ENCODE measurements around the gene FALEC.

Gene FALEC

GRCh38 chr1:150545486-150546032 is 30.0 kb downstream of the FALEC start:
- no peak for DNase-seq
- Mint-ChIP-seq H3K4me3 (no peak overlapping the region), H3K27me3 (peaks cover 64% of the 10 kb centered on the region), H3K9me3 (no peaks in the 10 kb centered on the region), H3K4me1 (peaks cover 12% of the 10 kb centered on the region), H3K36me3 (no peaks in the 10 kb centered on the region), H3K27ac (no peak overlapping the region)
- CTCF ChIA-PET, result interaction anchor here (1.3 kb wide), 1 partner anchor 13 kb away, joined by 4 read pairs; no protein-coding TSS in a partner anchor

- Mint-ChIP-seq H3K27me3 (peaks cover 69% of the 10 kb centered on the region), H3K4me3 (no peak overlapping the region), H3K36me3 (no peaks in the 10 kb centered on the region), H3K4me1 (peaks cover 21% of the 10 kb centered on the region), H3K9me3 (no peaks in the 10 kb centered on the region), H3K27ac (no peak overlapping the region)
- no peak for DNase-seq
- CTCF ChIA-PET, result interaction anchor here (1.3 kb wide), 1 partner anchor 14 kb away, joined by 4 read pairs; no protein-coding TSS in a partner anchor
Measured at GRCh38 chr1:150546294-150546937, 30.9 kb downstream of the FALEC start.

GRCh38 chr1:150548324-150548631 is 32.7 kb downstream of the FALEC start:
- CTCF ChIA-PET, result interaction anchor here (0.6 to 1.4 kb wide), 5 partner anchors 12 to 432 kb away, joined by 3 to 6 read pairs (median 3); partner anchors contain the start of gene MCL1
- H3K27ac Mint-ChIP-seq, result no peak overlapping the region
- no peaks in the 10 kb centered on the region for H3K9me3 Mint-ChIP-seq
- no peak for DNase-seq
- H3K36me3 Mint-ChIP-seq, result no peaks in the 10 kb centered on the region
- peak overlapping the region; percentile 72 for H3K4me3 Mint-ChIP-seq
- H3K4me1 Mint-ChIP-seq, result peaks cover 35% of the 10 kb centered on the region
- peaks cover 79% of the 10 kb centered on the region for H3K27me3 Mint-ChIP-seq

GRCh38 chr1:150548632-150549495 is 33.3 kb downstream of the FALEC start, which contains the start of gene ADAMTSL4:
Gene ADAMTSL4, plus strand, starts transcription at chr1:150549408. Its CDS starts 2,881 bp downstream, at chr1:150552289.
- CTCF ChIA-PET, result interaction anchor here (0.6 to 1.2 kb wide), 3 partner anchors 12 to 432 kb away, joined by 3 to 6 read pairs (median 3); partner anchors contain the start of gene MCL1
- DNase-seq, result peak; percentile 58
- Mint-ChIP-seq H3K4me3 (peak within 1 kb of the TSS; percentile 74), H3K4me1 (peaks cover 35% of the 10 kb centered on the region), H3K27me3 (peaks cover 78% of the 10 kb centered on the region), H3K36me3 (no peaks in the 10 kb centered on the region), H3K9me3 (no peaks in the 10 kb centered on the region), H3K27ac (no peak within 1 kb of the TSS)

- CTCF ChIA-PET, result no interaction called here
- Mint-ChIP-seq H3K9me3 (no peaks in the 10 kb centered on the region), H3K36me3 (no peaks in the 10 kb centered on the region), H3K27ac (no peak overlapping the region), H3K4me1 (peaks cover 35% of the 10 kb centered on the region), H3K27me3 (peaks cover 74% of the 10 kb centered on the region), H3K4me3 (peak overlapping the region; percentile 74)
- DNase-seq, result no peak
Measured at GRCh38 chr1:150549496-150550221, 34.1 kb downstream of the FALEC start.

GRCh38 chr1:150550222-150551050 is 34.9 kb downstream of the FALEC start:
- CTCF ChIA-PET, result interaction anchor here (1.2 to 1.9 kb wide), 3 partner anchors 10 to 29 kb away, joined by 4 to 12 read pairs (median 4); partner anchors contain the start of gene MCL1
- no peak overlapping the region for H3K27ac Mint-ChIP-seq
- peaks cover 68% of the 10 kb centered on the region for H3K27me3 Mint-ChIP-seq
- peaks cover 35% of the 10 kb centered on the region for H3K4me1 Mint-ChIP-seq
- no peaks in the 10 kb centered on the region for H3K9me3 Mint-ChIP-seq
- no peak for DNase-seq
- H3K36me3 Mint-ChIP-seq, result no peaks in the 10 kb centered on the region
- H3K4me3 Mint-ChIP-seq, result no peak overlapping the region

- no peak overlapping the region for H3K4me3 Mint-ChIP-seq
- peak overlapping the region; percentile 25 for H3K27ac Mint-ChIP-seq
- CTCF ChIA-PET, result interaction anchor here (0.9 to 1.9 kb wide), 4 partner anchors 10 to 28 kb away, joined by 3 to 12 read pairs (median 4); partner anchors contain the start of gene MCL1
- peaks cover 61% of the 10 kb centered on the region for H3K27me3 Mint-ChIP-seq
- no peaks in the 10 kb centered on the region for H3K36me3 Mint-ChIP-seq
- H3K4me1 Mint-ChIP-seq, result peaks cover 35% of the 10 kb centered on the region
- H3K9me3 Mint-ChIP-seq, result no peaks in the 10 kb centered on the region
- DNase-seq, result peak; percentile 39
Measured at GRCh38 chr1:150551051-150551783, 35.7 kb downstream of the FALEC start.

GRCh38 chr1:150551784-150552127 is 36.2 kb downstream of the FALEC start:
- H3K27me3 Mint-ChIP-seq, result peaks cover 56% of the 10 kb centered on the region

GRCh38 chr1:150552128-150552910 is 36.8 kb downstream of the FALEC start:
- no peak overlapping the region for H3K27ac Mint-ChIP-seq
- H3K36me3 Mint-ChIP-seq, result no peaks in the 10 kb centered on the region

More at GRCh38 chr1:150551784-150552127, 36.2 kb downstream of the FALEC start:
- DNase-seq, result no peak
- Mint-ChIP-seq H3K9me3 (no peaks in the 10 kb centered on the region), H3K27ac (no peak overlapping the region), H3K36me3 (no peaks in the 10 kb centered on the region), H3K4me3 (no peak overlapping the region), H3K4me1 (peaks cover 35% of the 10 kb centered on the region)
- CTCF ChIA-PET, result interaction anchor here (0.9 to 1.9 kb wide), 3 partner anchors 9 to 27 kb away, joined by 3 to 12 read pairs (median 4); partner anchors contain the start of gene MCL1

GRCh38 chr1:150552911-150553289 is 37.3 kb downstream of the FALEC start:
- H3K9me3 Mint-ChIP-seq, result no peaks in the 10 kb centered on the region
- H3K27ac Mint-ChIP-seq, result no peak overlapping the region
- H3K27me3 Mint-ChIP-seq, result peaks cover 50% of the 10 kb centered on the region
- H3K4me1 Mint-ChIP-seq, result peaks cover 35% of the 10 kb centered on the region
- H3K4me3 Mint-ChIP-seq, result no peak overlapping the region
- H3K36me3 Mint-ChIP-seq, result no peaks in the 10 kb centered on the region
- CTCF ChIA-PET, result no interaction called here
- no peak for DNase-seq

More at GRCh38 chr1:150552128-150552910, 36.8 kb downstream of the FALEC start:
- peak; percentile 48 for DNase-seq
- Mint-ChIP-seq H3K27me3 (peaks cover 50% of the 10 kb centered on the region), H3K9me3 (no peaks in the 10 kb centered on the region), H3K4me3 (no peak overlapping the region), H3K4me1 (peaks cover 35% of the 10 kb centered on the region)
- CTCF ChIA-PET, result interaction anchor here (0.9 to 1.9 kb wide), 2 partner anchors 8 to 24 kb away, joined by 3 to 12 read pairs; no protein-coding TSS in a partner anchor

- no peaks in the 10 kb centered on the region for H3K36me3 Mint-ChIP-seq
- no peak for DNase-seq
- no peak overlapping the region for H3K27ac Mint-ChIP-seq
- H3K4me1 Mint-ChIP-seq, result peaks cover 32% of the 10 kb centered on the region
- H3K27me3 Mint-ChIP-seq, result peaks cover 48% of the 10 kb centered on the region
- CTCF ChIA-PET, result no interaction called here
- no peaks in the 10 kb centered on the region for H3K9me3 Mint-ChIP-seq
- H3K4me3 Mint-ChIP-seq, result no peak overlapping the region
Measured at GRCh38 chr1:150553392-150554085, 38.0 kb downstream of the FALEC start.

Measured in activated naive CD4-positive, alpha-beta T cell treated with anti-CD3 and anti-CD28 coated beads, Interleukin-2, amount 10 ng/mL, durations not matched to agents 7 days and 5 days (primary cell).